Kidney (tissue), 14 donors: Measurements from ENCODE around the gene CACNA1H. TPM values are rescaled to one million over a fixed set of nuclear protein-coding genes. Genes with fewer than 3 reads are reported as not detected.

Experiments
- DNase-seq, 5 donors: peaks; one replicate each; pipeline ENCODE4 v3.0.0-alpha.2; 2013 to 2020
- FAIRE-seq: peaks from 2 replicates; lab custom pipeline; 2012; peaks lifted over from hg19 to GRCh38; lab: Jason Lieb, UNC
- H3K27ac ChIP-seq, 2 donors: one replicate each; pipeline ENCODE4 v1.7.0; 2013; ENCODE audit warnings: low read depth in 2 of 2, low read length in 2 of 2, inconsistent platforms in 1 of 2
- H3K27me3 ChIP-seq: one replicate; pipeline ENCODE4 v1.7.1; 2013; ENCODE audit warnings: low read length, inconsistent platforms; ENCODE audit not compliant: control insufficient read depth, insufficient read depth
- H3K36me3 ChIP-seq, 3 donors: one replicate each; pipeline versions ENCODE4 v1.7.0 to v1.7.1; 2013; ENCODE audit warnings: low read length in 3 of 3, control low read depth in 1 of 3, inconsistent platforms in 1 of 3; ENCODE audit not compliant: insufficient read depth in 3 of 3, control insufficient read depth in 2 of 3
- H3K4me1 ChIP-seq, 3 donors: one replicate each; pipeline versions ENCODE4 v1.7.0 to v1.7.1; 2013; ENCODE audit warnings: low read length in 3 of 3, inconsistent platforms in 1 of 3, low read depth in 1 of 3; ENCODE audit not compliant: control insufficient read depth in 2 of 3, insufficient read depth in 2 of 3
- H3K4me3 ChIP-seq, 3 donors: one replicate each; pipeline versions ENCODE4 v1.7.0 to v1.8.1; 2013; ENCODE audit warnings: low read length in 3 of 3, control low read depth in 1 of 3, inconsistent platforms in 1 of 3
- H3K9ac ChIP-seq, 3 donors: one replicate each; pipeline versions ENCODE4 v1.7.0 to v1.7.1; 2013; ENCODE audit warnings: low read length in 3 of 3, control low read depth in 1 of 3, inconsistent platforms in 1 of 3
- H3K9me3 ChIP-seq, 3 donors: one replicate each; pipeline versions ENCODE4 v1.7.0 to v1.7.1; 2013; ENCODE audit warnings: low read length in 3 of 3, control low read depth in 1 of 3, inconsistent platforms in 1 of 3; ENCODE audit not compliant: control insufficient read depth in 2 of 3, insufficient read depth in 1 of 3
- intact Hi-C: fragments of 100-400 bp; cut with DNase I; formaldehyde crosslinking; loops from one replicate; pipeline ENCODE4 v1.11.1; 2022
- polyA plus RNA-seq: library from polyadenylated mRNA; stranded (reverse); fragments of 350-450 nt; fragmentation: Illumina TruSeq; extraction: RNeasy Lipid Tissue Mini Kit (QIAGEN cat#74804); gene quantifications from one replicate; pipeline ENCODE4 v1.2.3, GENCODE V29; 2014; ENCODE audit warnings: low read depth, low replicate concordance; ENCODE audit not compliant: insufficient read depth
- total RNA-seq: library from RNA; stranded (reverse); fragmentation: NEBNext Ultra II Directional; extraction: Animal tissue kit (Norgen Biotek cat#: 25700); gene quantifications from one replicate; pipeline ENCODE4 v1.2.1, GENCODE V29; 2021
- TF ChIP-seq, protein P1 (sequence below): IDR thresholded peaks from 3 replicates; pipeline ENCODE4 v1.5.1; 2012; ENCODE audit warnings: mild to moderate bottlenecking, moderate library complexity, borderline replicate concordance; ENCODE audit not compliant: insufficient read depth; ENCODE audit errors: extremely low read depth
- donor health status: control.
- donor health status: control.
- donor health status: control.
- donor health status: control.
- donor health status: control.
- donor health status: DM: yes; HTN: yes; CAD: no.
- donor health status: Normal renal cell carcinoma (clear cell type).

CACNA1H gene
- total and polyA plus RNA-seq, 2 donors from 2014 or later = 6.4 to 20.6 TPM

- no peaks in the 10 kb centered on the region for H3K36me3 ChIP-seq
- no peaks in the 10 kb centered on the region for H3K9me3 ChIP-seq
- no peak for FAIRE-seq
- no peak overlapping the region for H3K27ac ChIP-seq
- H3K4me1 ChIP-seq = no peaks in the 10 kb centered on the region
- no peak for DNase-seq
- TF ChIP-seq, protein P1, sequence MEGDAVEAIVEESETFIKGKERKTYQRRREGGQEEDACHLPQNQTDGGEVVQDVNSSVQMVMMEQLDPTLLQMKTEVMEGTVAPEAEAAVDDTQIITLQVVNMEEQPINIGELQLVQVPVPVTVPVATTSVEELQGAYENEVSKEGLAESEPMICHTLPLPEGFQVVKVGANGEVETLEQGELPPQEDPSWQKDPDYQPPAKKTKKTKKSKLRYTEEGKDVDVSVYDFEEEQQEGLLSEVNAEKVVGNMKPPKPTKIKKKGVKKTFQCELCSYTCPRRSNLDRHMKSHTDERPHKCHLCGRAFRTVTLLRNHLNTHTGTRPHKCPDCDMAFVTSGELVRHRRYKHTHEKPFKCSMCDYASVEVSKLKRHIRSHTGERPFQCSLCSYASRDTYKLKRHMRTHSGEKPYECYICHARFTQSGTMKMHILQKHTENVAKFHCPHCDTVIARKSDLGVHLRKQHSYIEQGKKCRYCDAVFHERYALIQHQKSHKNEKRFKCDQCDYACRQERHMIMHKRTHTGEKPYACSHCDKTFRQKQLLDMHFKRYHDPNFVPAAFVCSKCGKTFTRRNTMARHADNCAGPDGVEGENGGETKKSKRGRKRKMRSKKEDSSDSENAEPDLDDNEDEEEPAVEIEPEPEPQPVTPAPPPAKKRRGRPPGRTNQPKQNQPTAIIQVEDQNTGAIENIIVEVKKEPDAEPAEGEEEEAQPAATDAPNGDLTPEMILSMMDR = no peak
- H3K9ac ChIP-seq = no peak overlapping the region
- no peaks in the 10 kb centered on the region for H3K27me3 ChIP-seq
- intact Hi-C loops = no loop called here
- no peak overlapping the region for H3K4me3 ChIP-seq
Measured at GRCh38 chr16:1143761-1144450, 9.0 kb upstream of the CACNA1H start.

- Histone ChIP-seq H3K4me1 (no peaks in the 10 kb centered on the region), H3K9me3 (no peaks in the 10 kb centered on the region), H3K36me3 (no peaks in the 10 kb centered on the region), H3K27me3 (no peaks in the 10 kb centered on the region), H3K4me3 (no peak overlapping the region), H3K27ac (no peak overlapping the region), H3K9ac (no peak overlapping the region)
- intact Hi-C loops = no loop called here
- TF ChIP-seq, protein P1 = no peak
- DNase-seq (peak in 3 of 5 donors; percentile 73 to 78 (median 75)), FAIRE-seq (no peak)
Measured at GRCh38 chr16:1144476-1145382, 8.2 kb upstream of the CACNA1H start.

DNA sequence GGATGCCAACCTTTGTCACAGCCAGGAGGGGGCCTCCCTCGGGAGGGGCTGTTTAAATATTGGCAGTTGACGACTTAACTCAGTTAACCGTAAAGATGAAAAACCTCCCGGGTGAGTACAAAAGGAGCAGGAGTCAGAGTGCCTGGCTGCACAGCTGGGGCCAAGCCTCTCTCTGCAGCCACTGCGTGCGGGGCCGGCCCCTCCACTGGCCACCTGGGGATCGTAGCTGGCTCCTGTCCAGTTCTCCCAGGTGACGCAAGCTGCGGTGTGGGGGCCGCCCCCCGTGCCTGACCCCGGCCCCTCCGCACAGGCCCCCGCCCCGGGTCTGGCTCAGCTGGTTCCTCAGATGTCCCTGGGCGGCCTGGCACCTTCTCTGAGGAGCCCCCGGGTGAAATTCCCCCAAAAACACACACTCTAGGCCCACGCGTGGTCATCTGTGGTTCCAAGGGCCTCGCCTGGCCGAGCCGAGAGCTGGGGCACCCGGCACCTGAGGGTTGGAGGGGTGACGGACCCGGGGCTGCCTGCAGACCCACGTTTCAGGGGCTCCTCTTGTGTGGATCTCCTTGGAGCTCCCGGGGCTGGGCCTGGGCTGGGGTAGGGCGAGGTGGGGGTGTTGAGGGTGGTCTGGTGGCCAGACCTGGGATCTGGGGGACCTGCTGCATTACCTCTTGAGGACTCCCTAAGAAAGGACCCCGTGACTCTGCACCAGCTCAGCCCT lies 7.4 kb upstream of the CACNA1H start:
- Histone ChIP-seq H3K4me1 (no peaks in the 10 kb centered on the region), H3K9ac (no peak overlapping the region), H3K4me3 (no peak overlapping the region), H3K9me3 (no peaks in the 10 kb centered on the region), H3K36me3 (no peaks in the 10 kb centered on the region), H3K27ac (no peak overlapping the region), H3K27me3 (no peaks in the 10 kb centered on the region)
- DNase-seq = peak in 1 of 5 donors; percentile 44
- TF ChIP-seq, protein P1 = no peak
- no peak for FAIRE-seq
- intact Hi-C loops = no loop called here
